WERI-Rb-1 (cell line): ENCODE results near the gene CRYGD.
"Not testable (repeated sequence)": the region's sequence is repeated elsewhere in the genome, so short reads cannot be mapped to it uniquely, and the experiment has no call there.

Experiments
- DNase-seq: peaks from one replicate; pipeline ENCODE4 v3.0.0-alpha.2; 2020
- H3K27ac ChIP-seq: fragments of 250-450 bp; sonication (Bioruptor Pico); 2 replicates; pipeline ENCODE4 v1.5.1; 2020; ENCODE audit warnings: mild to moderate bottlenecking, moderate library complexity
- H3K27me3 ChIP-seq: fragments of 250-450 bp; sonication (Bioruptor Pico); 2 replicates; pipeline ENCODE4 v1.5.1; 2021; ENCODE audit warnings: mild to moderate bottlenecking, low read depth, moderate library complexity; ENCODE audit not compliant: insufficient read depth, severe bottlenecking
- H3K36me3 ChIP-seq: fragments of 250-450 bp; sonication (Bioruptor Pico); 2 replicates; pipeline ENCODE4 v1.5.1; 2020; ENCODE audit warnings: mild to moderate bottlenecking, moderate library complexity
- H3K4me3 ChIP-seq: 2 replicates; pipeline ENCODE4 v1.5.1; 2011; ENCODE audit warnings: low read depth, mild to moderate bottlenecking, control low read depth, low read length
- H3K9me3 ChIP-seq: fragments of 250-450 bp; sonication (Bioruptor Pico); 2 replicates; pipeline ENCODE4 v1.5.1; 2021; ENCODE audit warnings: mild to moderate bottlenecking, moderate library complexity; ENCODE audit not compliant: severe bottlenecking
- CTCF ChIP-seq: IDR thresholded peaks from 2 replicates; pipeline ENCODE4 v1.5.1; 2011; ENCODE audit warnings: low read depth, mild to moderate bottlenecking, control low read depth, inconsistent platforms, low read length

The CRYGD gene

GRCh38 chr2:208103616-208104015, 20.7 kb downstream of the CRYGD start:
- Histone ChIP-seq H3K27ac (no peak overlapping the region), H3K9me3 (no peaks in the 10 kb centered on the region), H3K36me3 (no peaks in the 10 kb centered on the region), H3K27me3 (no peaks in the 10 kb centered on the region), H3K4me3 (no peak overlapping the region)
- no peak for DNase-seq
- TF ChIP-seq CTCF = no peak

GRCh38 chr2:208101716-208102631, 22.4 kb downstream of the CRYGD start:
- no peaks in the 10 kb centered on the region for H3K27me3 ChIP-seq
- H3K36me3 ChIP-seq = no peaks in the 10 kb centered on the region
- no peak for DNase-seq
- peak; percentile 21; the same call in 1 of the 2 replicates for TF ChIP-seq CTCF
- H3K9me3 ChIP-seq = no peaks in the 10 kb centered on the region
- H3K4me3 ChIP-seq = no peak overlapping the region
- no peak overlapping the region for H3K27ac ChIP-seq

GRCh38 chr2:208099682-208100470, 24.4 kb downstream of the CRYGD start:
- DNase-seq = no peak
- no peak overlapping the region for H3K4me3 ChIP-seq
- no peaks in the 10 kb centered on the region for H3K36me3 ChIP-seq
- H3K27me3 ChIP-seq = no peaks in the 10 kb centered on the region
- no peak for TF ChIP-seq CTCF
- no peaks in the 10 kb centered on the region for H3K9me3 ChIP-seq
- no peak overlapping the region for H3K27ac ChIP-seq

- not testable (repeated sequence) for H3K4me3 ChIP-seq, H3K27ac ChIP-seq, H3K9me3 ChIP-seq, H3K36me3 ChIP-seq, DNase-seq, H3K27me3 ChIP-seq
Measured at GRCh38 chr2:208098701-208099100, 25.6 kb downstream of the CRYGD start.

GRCh38 chr2:208098267-208098666, 26.1 kb downstream of the CRYGD start:
- no peak for TF ChIP-seq CTCF
- DNase-seq = no peak
- Histone ChIP-seq H3K27ac (no peak overlapping the region), H3K36me3 (no peaks in the 10 kb centered on the region), H3K4me3 (no peak overlapping the region), H3K9me3 (no peaks in the 10 kb centered on the region), H3K27me3 (no peaks in the 10 kb centered on the region)

- no peaks in the 10 kb centered on the region for H3K36me3 ChIP-seq
- no peaks in the 10 kb centered on the region for H3K9me3 ChIP-seq
- TF ChIP-seq CTCF = no peak
- H3K4me3 ChIP-seq = no peak overlapping the region
- H3K27me3 ChIP-seq = no peaks in the 10 kb centered on the region
- DNase-seq = no peak
- no peak overlapping the region for H3K27ac ChIP-seq
Measured at GRCh38 chr2:208097801-208098200, 26.5 kb downstream of the CRYGD start.
